Transverse colon (tissue), 3 donors: Measurements from ENCODE around the gene SNX8.

Experiments
- EP300 ChIP-seq: sonication (generic); formaldehyde crosslinking; IDR thresholded peaks from one replicate; pipeline ENCODE4 v1.6.1; 2017; ENCODE audit warnings: antibody characterized with exemption, low read depth
- POLR2A ChIP-seq: fragments of 450-650 bp; IDR thresholded peaks from one replicate; pipeline ENCODE4 v1.6.1; 2016; ENCODE audit warnings: antibody characterized with exemption, mild to moderate bottlenecking, moderate library complexity
- TF ChIP-seq, protein P1 (sequence below), 5 experiments: fragments of 200-600 bp in 3 of 5; fragments of 450-650 bp in 2 of 5; sonication (generic) in 3 of 5; IDR thresholded peaks; 1 replicate in 2 of 5; 2 replicates in 3 of 5; pipeline ENCODE4 v1.5.1; 2016 to 2017; ENCODE audit warnings: antibody characterized with exemption in 5 of 5, inconsistent platforms in 3 of 5, mild to moderate bottlenecking in 2 of 5, moderate library complexity in 1 of 5

DNA sequence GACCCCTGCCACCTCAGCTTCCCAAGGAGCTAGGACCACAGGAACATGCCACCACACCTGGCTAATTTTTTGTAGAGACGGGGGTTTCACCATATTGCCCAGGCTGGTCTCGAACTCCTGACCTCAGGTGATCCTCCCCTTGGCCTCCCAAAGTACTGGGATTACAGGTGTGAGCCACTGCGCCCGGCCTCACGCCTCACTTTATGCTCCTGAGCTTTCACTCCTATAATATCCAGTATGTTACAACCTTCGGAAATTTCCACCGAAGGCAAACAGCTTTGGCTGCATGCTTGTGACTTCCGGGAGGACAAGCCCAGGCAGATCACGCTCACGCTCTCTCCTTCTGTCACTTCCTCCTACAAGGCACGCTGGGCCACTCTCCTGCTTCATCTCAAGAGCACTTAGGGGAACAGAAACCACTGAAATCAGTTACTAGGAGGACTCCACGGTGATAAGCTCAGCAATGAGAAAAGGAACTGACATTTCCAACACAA lies 77.1 kb downstream of the SNX8 start:
- TF ChIP-seq, protein P1, sequence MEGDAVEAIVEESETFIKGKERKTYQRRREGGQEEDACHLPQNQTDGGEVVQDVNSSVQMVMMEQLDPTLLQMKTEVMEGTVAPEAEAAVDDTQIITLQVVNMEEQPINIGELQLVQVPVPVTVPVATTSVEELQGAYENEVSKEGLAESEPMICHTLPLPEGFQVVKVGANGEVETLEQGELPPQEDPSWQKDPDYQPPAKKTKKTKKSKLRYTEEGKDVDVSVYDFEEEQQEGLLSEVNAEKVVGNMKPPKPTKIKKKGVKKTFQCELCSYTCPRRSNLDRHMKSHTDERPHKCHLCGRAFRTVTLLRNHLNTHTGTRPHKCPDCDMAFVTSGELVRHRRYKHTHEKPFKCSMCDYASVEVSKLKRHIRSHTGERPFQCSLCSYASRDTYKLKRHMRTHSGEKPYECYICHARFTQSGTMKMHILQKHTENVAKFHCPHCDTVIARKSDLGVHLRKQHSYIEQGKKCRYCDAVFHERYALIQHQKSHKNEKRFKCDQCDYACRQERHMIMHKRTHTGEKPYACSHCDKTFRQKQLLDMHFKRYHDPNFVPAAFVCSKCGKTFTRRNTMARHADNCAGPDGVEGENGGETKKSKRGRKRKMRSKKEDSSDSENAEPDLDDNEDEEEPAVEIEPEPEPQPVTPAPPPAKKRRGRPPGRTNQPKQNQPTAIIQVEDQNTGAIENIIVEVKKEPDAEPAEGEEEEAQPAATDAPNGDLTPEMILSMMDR (IDR thresholded peaks at IDR 0.05), result no peak
- TF ChIP-seq POLR2A (no peak), EP300 (no peak)
